Kidney (tissue), 14 donors: ENCODE data around the gene R3HCC1L. TPM values are rescaled to one million over a fixed set of nuclear protein-coding genes. Genes with fewer than 3 reads are reported as not detected.

ENCODE experiments used
- DNase-seq, 5 donors: peaks; one replicate each; pipeline ENCODE4 v3.0.0-alpha.2; 2013 to 2020
- FAIRE-seq: peaks from 2 replicates; lab custom pipeline; 2012; peaks lifted over from hg19 to GRCh38; lab: Jason Lieb, UNC
- H3K27ac ChIP-seq, 2 donors: one replicate each; pipeline ENCODE4 v1.7.0; 2013; ENCODE audit warnings: low read depth in 2 of 2, low read length in 2 of 2, inconsistent platforms in 1 of 2
- H3K27me3 ChIP-seq: one replicate; pipeline ENCODE4 v1.7.1; 2013; ENCODE audit warnings: low read length, inconsistent platforms; ENCODE audit not compliant: control insufficient read depth, insufficient read depth
- H3K36me3 ChIP-seq, 3 donors: one replicate each; pipeline versions ENCODE4 v1.7.0 to v1.7.1; 2013; ENCODE audit warnings: low read length in 3 of 3, control low read depth in 1 of 3, inconsistent platforms in 1 of 3; ENCODE audit not compliant: insufficient read depth in 3 of 3, control insufficient read depth in 2 of 3
- H3K4me1 ChIP-seq, 3 donors: one replicate each; pipeline versions ENCODE4 v1.7.0 to v1.7.1; 2013; ENCODE audit warnings: low read length in 3 of 3, inconsistent platforms in 1 of 3, low read depth in 1 of 3; ENCODE audit not compliant: control insufficient read depth in 2 of 3, insufficient read depth in 2 of 3
- H3K4me3 ChIP-seq, 3 donors: one replicate each; pipeline versions ENCODE4 v1.7.0 to v1.8.1; 2013; ENCODE audit warnings: low read length in 3 of 3, control low read depth in 1 of 3, inconsistent platforms in 1 of 3
- H3K9ac ChIP-seq, 3 donors: one replicate each; pipeline versions ENCODE4 v1.7.0 to v1.7.1; 2013; ENCODE audit warnings: low read length in 3 of 3, control low read depth in 1 of 3, inconsistent platforms in 1 of 3
- H3K9me3 ChIP-seq, 3 donors: one replicate each; pipeline versions ENCODE4 v1.7.0 to v1.7.1; 2013; ENCODE audit warnings: low read length in 3 of 3, control low read depth in 1 of 3, inconsistent platforms in 1 of 3; ENCODE audit not compliant: control insufficient read depth in 2 of 3, insufficient read depth in 1 of 3
- CTCF ChIP-seq: IDR thresholded peaks from 3 replicates; pipeline ENCODE4 v1.5.1; 2012; ENCODE audit warnings: mild to moderate bottlenecking, moderate library complexity, borderline replicate concordance; ENCODE audit not compliant: insufficient read depth; ENCODE audit errors: extremely low read depth
- intact Hi-C: fragments of 100-400 bp; cut with DNase I; formaldehyde crosslinking; loops from one replicate; pipeline ENCODE4 v1.11.1; 2022
- polyA plus RNA-seq: library from polyadenylated mRNA; stranded (reverse); fragments of 350-450 nt; fragmentation: Illumina TruSeq; extraction: RNeasy Lipid Tissue Mini Kit (QIAGEN cat#74804); gene quantifications from one replicate; pipeline ENCODE4 v1.2.3, GENCODE V29; 2014; ENCODE audit warnings: low read depth, low replicate concordance; ENCODE audit not compliant: insufficient read depth
- total RNA-seq: library from RNA; stranded (reverse); fragmentation: NEBNext Ultra II Directional; extraction: Animal tissue kit (Norgen Biotek cat#: 25700); gene quantifications from one replicate; pipeline ENCODE4 v1.2.1, GENCODE V29; 2021
- donor health status: control.
- donor health status: control.
- donor health status: control.
- donor health status: control.
- donor health status: control.
- donor health status: DM: yes; HTN: yes; CAD: no.
- donor health status: Normal renal cell carcinoma (clear cell type).

The R3HCC1L gene
- total and polyA plus RNA-seq, 2 donors from 2014 or later, result 9.7 to 17.0 TPM

- TF ChIP-seq CTCF, result no peak
- Histone ChIP-seq H3K9ac (no peak overlapping the region), H3K4me3 (no peak overlapping the region), H3K9me3 (no peaks in the 10 kb centered on the region), H3K4me1 (peaks cover 3 to 19% (median 10%) of the 10 kb centered on the region in 3 donors), H3K27ac (no peak overlapping the region), H3K36me3 (peaks cover 0 to 19% (median 18%) of the 10 kb centered on the region in 3 donors), H3K27me3 (no peaks in the 10 kb centered on the region)
- intact Hi-C loops, result loop anchor here (10.0 kb wide), 1 partner anchor 53 kb away; no protein-coding TSS in a partner anchor
- DNase-seq (no peak), FAIRE-seq (no peak)
These were observed 116.9 kb downstream of the R3HCC1L start for GRCh38 chr10:98251399-98251798.

DNA sequence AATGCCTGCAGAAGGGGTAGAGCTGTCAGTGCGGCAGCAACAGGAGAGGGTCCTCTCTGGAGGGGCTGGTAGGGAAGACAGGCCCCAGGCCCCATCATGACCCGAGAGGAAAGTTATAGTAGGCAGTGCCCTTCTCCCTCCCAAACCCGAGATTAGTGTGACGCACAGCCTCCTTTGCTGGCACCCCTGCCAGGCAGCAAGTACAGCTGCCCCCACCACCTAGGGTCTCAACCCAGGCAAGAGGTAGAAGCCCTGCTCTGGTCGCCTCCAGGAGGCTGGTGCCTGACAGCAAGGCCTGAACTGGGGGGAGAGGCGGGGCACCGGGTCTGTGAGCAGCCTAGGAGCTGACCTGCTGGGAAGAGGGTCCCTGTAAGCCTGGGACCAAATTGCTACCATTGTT is 118.0 kb downstream of the R3HCC1L start:
- intact Hi-C loops, result loop anchor here (10.0 kb wide), 1 partner anchor 52 kb away; no protein-coding TSS in a partner anchor
- peaks cover 0 to 8% (median 3%) of the 10 kb centered on the region in 3 donors for H3K4me1 ChIP-seq
- H3K4me3 ChIP-seq, result no peak overlapping the region
- no peaks in the 10 kb centered on the region for H3K27me3 ChIP-seq
- TF ChIP-seq CTCF, result no peak
- H3K9ac ChIP-seq, result no peak overlapping the region
- FAIRE-seq, result no peak
- no peak overlapping the region for H3K27ac ChIP-seq
- H3K36me3 ChIP-seq, result peaks cover 0 to 19% (median 18%) of the 10 kb centered on the region in 3 donors
- H3K9me3 ChIP-seq, result no peaks in the 10 kb centered on the region
- no peak for DNase-seq

DNA sequence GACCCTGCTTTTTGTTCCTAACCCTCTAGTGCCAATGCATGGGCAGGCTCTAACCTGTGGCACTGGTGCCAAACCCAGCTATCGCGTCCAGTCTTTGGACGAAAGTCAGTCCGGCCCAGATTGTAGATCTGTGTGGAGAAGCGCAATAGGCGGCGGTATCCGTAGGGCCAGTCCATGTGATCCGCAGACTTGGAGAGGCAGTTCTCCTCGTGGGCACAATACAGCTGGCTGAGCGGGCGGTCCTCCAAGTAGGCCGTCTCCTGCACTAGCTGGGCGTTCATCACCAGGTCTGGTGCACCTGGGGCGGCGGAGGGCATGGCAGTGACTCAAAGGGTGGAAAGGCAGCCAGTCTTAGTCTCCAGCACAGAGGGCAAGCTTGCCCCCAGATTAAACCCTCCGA is 119.0 kb downstream of the R3HCC1L start:
- Histone ChIP-seq H3K4me1 (peaks cover 0 to 7% (median 3%) of the 10 kb centered on the region in 3 donors), H3K27me3 (no peaks in the 10 kb centered on the region), H3K9ac (no peak overlapping the region), H3K27ac (no peak overlapping the region), H3K4me3 (no peak overlapping the region), H3K36me3 (peaks cover 0 to 13% (median 13%) of the 10 kb centered on the region in 3 donors), H3K9me3 (no peaks in the 10 kb centered on the region)
- intact Hi-C loops, result loop anchor here (10.0 kb wide), 1 partner anchor 51 kb away; no protein-coding TSS in a partner anchor
- FAIRE-seq (no peak), DNase-seq (peak in 1 of 5 donors; percentile 83)
- TF ChIP-seq CTCF, result no peak
